Body of pancreas (tissue), 4 donors: Measurements from ENCODE around the gene CCDC33. TPM values are rescaled to one million over a fixed set of nuclear protein-coding genes. Genes with fewer than 3 reads are reported as not detected.

Experiments
- ATAC-seq: fragments of 150-250 bp; one replicate; pipeline ENCODE4 v1.9.1; 2016
- DNase-seq, 4 donors: peaks; one replicate each; pipeline ENCODE4 v3.0.0-alpha.2; 2019
- H3K27ac ChIP-seq, 4 donors: fragments of 200-600 bp; sonication (generic); 1 replicate in 3 of 4; 2 replicates in 1 of 4; pipeline versions ENCODE4 v1.5.1 to v1.6.1; 2016 to 2019; ENCODE audit warnings: mild to moderate bottlenecking in 1 of 4, mixed read lengths in 1 of 4, moderate library complexity in 1 of 4
- H3K27me3 ChIP-seq, 2 donors: fragments of 200-600 bp; sonication (generic); one replicate each; pipeline ENCODE4 v1.6.0; 2016; ENCODE audit warnings: mild to moderate bottlenecking in 1 of 2
- H3K36me3 ChIP-seq, 2 donors: fragments of 200-600 bp; sonication (generic); replicated peaks in 1 of 2; 2 replicates each; pipeline ENCODE4 v1.5.1; 2016; ENCODE audit warnings: low read depth in 2 of 2; ENCODE audit not compliant: insufficient read depth in 1 of 2
- H3K4me1 ChIP-seq: fragments of 200-600 bp; sonication (generic); one replicate; pipeline ENCODE4 v1.6.0; 2016
- H3K4me3 ChIP-seq, 2 donors: fragments of 200-600 bp; sonication (generic); 1 replicate in 1 of 2; 2 replicates in 1 of 2; pipeline ENCODE4 v1.5.1; 2016 to 2019
- H3K9me3 ChIP-seq, 3 donors: fragments of 200-600 bp; sonication (generic); 1 replicate in 2 of 3; 2 replicates in 1 of 3; pipeline ENCODE4 v1.5.1; 2016
- CTCF ChIP-seq, 7 experiments: fragments of 450-650 bp in 4 of 7; fragments of 200-600 bp in 3 of 7; sonication (generic) in 3 of 7; IDR thresholded peaks; one replicate each; pipeline ENCODE4 v1.5.1; 2016 to 2019; ENCODE audit warnings: antibody characterized with exemption in 7 of 7
- POLR2A ChIP-seq, 3 donors: fragments of 450-650 bp; IDR thresholded peaks; one replicate each; pipeline ENCODE4 v1.6.1; 2016; ENCODE audit warnings: antibody characterized with exemption in 3 of 3, mild to moderate bottlenecking in 2 of 3
- WGBS, 2 donors: methylation state at CpG; one replicate each; pipeline ENCODE4 v1.1.5; 2017; 5-methylcytosine and 5-hydroxymethylcytosine counted together
- intact Hi-C: fragments of 100-400 bp; cut with DNase I; formaldehyde crosslinking; loops from one replicate; pipeline ENCODE4 v1.15.1; 2023
- total RNA-seq, 2 donors: library from RNA; depleted of rRNA; stranded (reverse); fragments of >200 nt; gene quantifications; one replicate each; pipeline ENCODE4 v1.1.0, GENCODE V29; 2016

The CCDC33 gene
- total RNA-seq, 2 donors from 2014 or later, result not detected

- no peak for TF ChIP-seq CTCF (IDR thresholded peaks at IDR 0.05)
- TF ChIP-seq POLR2A (IDR thresholded peaks at IDR 0.05), result no peak
- ATAC-seq (no peak), DNase-seq (no peak)
- Histone ChIP-seq H3K27me3 (no peaks in the 10 kb centered on the region), H3K36me3 (no peaks in the 10 kb centered on the region), H3K4me3 (no peak overlapping the region), H3K27ac (no peak overlapping the region), H3K9me3 (no peaks in the 10 kb centered on the region), H3K4me1 (no peaks in the 10 kb centered on the region)
- intact Hi-C loops, result no loop called here
- WGBS, 2 donors, result 68 to 85% methylated on average over 5 to 9 of the region's 9 CpGs
Observed at GRCh38 chr15:74339371-74339770, 103.2 kb downstream of the CCDC33 start.

- H3K4me3 ChIP-seq, result no peak overlapping the region
- DNase-seq, result no peak
- H3K36me3 ChIP-seq, result no peaks in the 10 kb centered on the region
- no peaks in the 10 kb centered on the region for H3K27me3 ChIP-seq
- no peak for TF ChIP-seq POLR2A (IDR thresholded peaks at IDR 0.05)
- TF ChIP-seq CTCF (IDR thresholded peaks at IDR 0.05), result no peak
- intact Hi-C loops, result no loop called here
- no peaks in the 10 kb centered on the region for H3K9me3 ChIP-seq
- 32 to 47% methylated on average over 4 of the region's 4 CpGs for WGBS, 2 donors
- H3K4me1 ChIP-seq, result no peaks in the 10 kb centered on the region
- no peak overlapping the region for H3K27ac ChIP-seq
- ATAC-seq, result no peak
Observed at GRCh38 chr15:74340150-74340549, 104.0 kb downstream of the CCDC33 start.

DNA sequence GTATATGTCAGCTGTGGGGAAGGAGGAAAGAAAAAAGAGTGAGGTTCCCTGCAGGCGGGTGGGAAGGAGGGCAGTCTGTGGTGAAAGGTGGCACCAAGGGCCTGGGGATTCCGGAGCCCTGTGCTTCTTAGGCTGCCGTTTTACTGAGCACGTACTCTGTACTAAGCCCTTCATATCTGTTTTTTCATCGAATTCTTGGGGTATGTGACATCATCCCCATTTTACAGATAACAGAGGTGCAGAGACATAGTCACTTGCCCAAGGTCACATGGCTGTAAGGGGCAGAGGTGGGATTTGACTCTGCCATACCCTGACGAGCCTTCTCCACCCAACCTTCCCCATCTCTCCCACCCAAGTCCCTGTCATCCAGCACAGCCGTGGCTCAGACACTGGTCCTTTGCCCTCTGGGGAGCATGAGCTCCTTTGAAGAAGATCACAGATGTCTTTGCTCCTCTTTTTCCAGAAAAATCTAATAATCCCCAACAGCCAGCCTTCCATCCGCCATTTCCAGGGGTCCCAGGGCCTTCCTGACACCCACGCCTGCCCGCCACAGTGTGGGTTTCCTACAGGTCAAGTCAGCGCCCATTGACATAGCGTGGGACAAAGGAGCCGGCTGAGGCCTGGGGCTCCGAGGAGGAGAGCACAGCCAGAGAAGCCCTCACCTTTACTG, 107.1 kb downstream of the CCDC33 start:
- no peaks in the 10 kb centered on the region for H3K4me1 ChIP-seq
- intact Hi-C loops, result no loop called here
- H3K4me3 ChIP-seq, result no peak overlapping the region
- ATAC-seq, result no peak
- H3K9me3 ChIP-seq, result no peaks in the 10 kb centered on the region
- no peak for DNase-seq
- WGBS, 2 donors, result 84 to 87% methylated on average over 14 of the region's 14 CpGs
- no peak overlapping the region for H3K27ac ChIP-seq
- TF ChIP-seq POLR2A (IDR thresholded peaks at IDR 0.05) (no peak), CTCF (IDR thresholded peaks at IDR 0.05) (no peak)
- H3K36me3 ChIP-seq, result no peaks in the 10 kb centered on the region
- no peaks in the 10 kb centered on the region for H3K27me3 ChIP-seq

DNA sequence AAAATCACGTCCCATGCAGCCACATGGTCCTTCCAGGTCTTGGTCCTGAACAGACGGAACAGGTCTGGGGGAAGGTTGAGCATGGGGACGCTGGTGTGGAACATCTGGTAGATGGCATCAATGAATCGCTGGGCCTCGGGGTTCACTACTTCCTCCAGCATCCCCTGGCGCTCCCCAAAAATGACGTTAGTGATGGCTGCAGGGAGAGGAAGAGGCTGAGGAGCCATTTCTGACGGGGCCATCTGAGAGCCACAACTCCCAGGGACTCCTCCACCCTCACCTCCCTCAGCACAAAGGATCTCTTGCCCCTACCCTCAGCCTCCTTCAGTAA, 107.6 kb downstream of the CCDC33 start:
- intact Hi-C loops, result no loop called here
- no peaks in the 10 kb centered on the region for H3K36me3 ChIP-seq
- H3K4me3 ChIP-seq, result no peak overlapping the region
- H3K9me3 ChIP-seq, result no peaks in the 10 kb centered on the region
- DNase-seq (no peak), ATAC-seq (no peak)
- no peaks in the 10 kb centered on the region for H3K27me3 ChIP-seq
- H3K27ac ChIP-seq, result no peak overlapping the region
- H3K4me1 ChIP-seq, result no peaks in the 10 kb centered on the region
- WGBS, 2 donors, result 81 to 90% methylated on average over 8 of the region's 8 CpGs
- TF ChIP-seq CTCF (IDR thresholded peaks at IDR 0.05) (no peak), POLR2A (IDR thresholded peaks at IDR 0.05) (no peak)

DNA sequence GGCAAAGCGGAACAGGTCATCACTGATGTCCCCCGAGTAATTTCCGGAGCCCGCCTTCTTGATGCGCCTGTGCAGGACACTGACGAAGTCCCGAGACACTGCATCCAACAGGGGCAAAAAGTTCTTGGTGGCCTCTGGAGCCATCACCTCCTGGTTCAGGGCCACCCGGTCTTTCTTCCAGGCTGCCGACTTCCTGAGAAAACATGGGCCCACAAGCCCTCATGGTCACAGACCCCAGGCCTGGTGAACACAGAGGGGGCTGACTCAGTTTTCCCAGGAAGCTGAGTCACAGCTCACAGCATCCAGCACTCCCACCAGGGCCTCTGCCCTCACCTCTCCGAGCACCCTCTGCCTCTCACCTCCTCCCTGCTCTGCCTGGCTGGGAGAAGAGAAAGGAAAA, 108.9 kb downstream of the CCDC33 start:
- H3K9me3 ChIP-seq, result no peaks in the 10 kb centered on the region
- H3K36me3 ChIP-seq, result no peaks in the 10 kb centered on the region
- intact Hi-C loops, result no loop called here
- no peaks in the 10 kb centered on the region for H3K4me1 ChIP-seq
- WGBS, 2 donors, result 71 to 80% methylated on average over 6 to 10 of the region's 10 CpGs
- ATAC-seq (no peak), DNase-seq (no peak)
- TF ChIP-seq POLR2A (IDR thresholded peaks at IDR 0.05), result no peak
- TF ChIP-seq CTCF (IDR thresholded peaks at IDR 0.05), result no peak
- no peak overlapping the region for H3K27ac ChIP-seq
- no peak overlapping the region for H3K4me3 ChIP-seq
- H3K27me3 ChIP-seq, result no peaks in the 10 kb centered on the region
